HepG2 (cell line): ENCODE measurements around the gene NTMT1. TPM values are rescaled to one million over a fixed set of nuclear protein-coding genes. Genes with fewer than 3 reads are reported as not detected.

Experiments used
- AKAP8 ChIP-seq: sonication (generic); formaldehyde crosslinking; IDR thresholded peaks from 2 replicates; pipeline ENCODE4 v1.5.1; 2020; ENCODE audit warnings: mild to moderate bottlenecking, missing genetic modification reagents
- E2F1 ChIP-seq: sonication (generic); formaldehyde crosslinking; IDR thresholded peaks from 2 replicates; pipeline ENCODE4 v1.5.0; 2020; ENCODE audit warnings: missing genetic modification reagents
- GTF3A ChIP-seq: sonication (generic); formaldehyde crosslinking; conservative IDR thresholded peaks from 2 replicates; pipeline ENCODE4 v1.4.0; 2020; ENCODE audit warnings: mild to moderate bottlenecking, missing genetic modification reagents
- KDM5A ChIP-seq: fragments of 200-600 bp; sonication (generic); IDR thresholded peaks from 2 replicates; pipeline ENCODE4 v1.7.0; 2018; ENCODE audit warnings: antibody characterized with exemption, mild to moderate bottlenecking, low read length, borderline replicate concordance
- MIER3 ChIP-seq: IDR thresholded peaks from 2 replicates; pipeline ENCODE4 v1.6.1; 2016; ENCODE audit warnings: missing compliant biosample characterization, borderline replicate concordance
- MTF1 ChIP-seq: sonication (generic); formaldehyde crosslinking; IDR thresholded peaks from 2 replicates; pipeline ENCODE4 v1.5.0; 2020; ENCODE audit warnings: missing genetic modification reagents
- NR0B2 ChIP-seq: sonication (generic); formaldehyde crosslinking; IDR thresholded peaks from 2 replicates; pipeline ENCODE4 v1.4.0; 2020; ENCODE audit warnings: mild to moderate bottlenecking, missing genetic modification reagents
- NR2F2 ChIP-seq: IDR thresholded peaks from 2 replicates; pipeline ENCODE4 v1.6.1; 2012; ENCODE audit warnings: low read depth, inconsistent platforms, borderline replicate concordance
- PAX8 ChIP-seq: sonication (generic); formaldehyde crosslinking; IDR thresholded peaks from 2 replicates; pipeline ENCODE4 v1.8.0; 2022; ENCODE audit warnings: mild to moderate bottlenecking, missing genetic modification reagents, borderline replicate concordance
- PREB ChIP-seq: sonication (generic); formaldehyde crosslinking; IDR thresholded peaks from 2 replicates; pipeline ENCODE4 v1.4.0; 2020; ENCODE audit warnings: missing genetic modification reagents
- SOX5 ChIP-seq: IDR thresholded peaks from 2 replicates; pipeline ENCODE4 v1.6.1; 2016; ENCODE audit warnings: borderline replicate concordance
- THRA ChIP-seq: sonication (generic); formaldehyde crosslinking; IDR thresholded peaks from 2 replicates; pipeline ENCODE4 v1.4.0; 2020; ENCODE audit warnings: missing genetic modification reagents, borderline replicate concordance
- TOE1 ChIP-seq: sonication (generic); formaldehyde crosslinking; IDR thresholded peaks from 2 replicates; pipeline ENCODE4 v1.4.0; 2020; ENCODE audit warnings: mild to moderate bottlenecking, missing genetic modification reagents
- ZNF142 ChIP-seq: sonication (generic); formaldehyde crosslinking; IDR thresholded peaks from 2 replicates; pipeline ENCODE4 v1.4.0; 2020; ENCODE audit warnings: missing genetic modification reagents
- ZNF24 ChIP-seq: fragments of 450-650 bp; IDR thresholded peaks from 2 replicates; pipeline ENCODE4 v1.6.1; 2017; ENCODE audit warnings: antibody characterized with exemption, mild to moderate bottlenecking
- ZNF615 ChIP-seq: sonication (generic); formaldehyde crosslinking; IDR thresholded peaks from 2 replicates; pipeline ENCODE4 v1.5.0; 2020; ENCODE audit warnings: mild to moderate bottlenecking, missing genetic modification reagents, borderline replicate concordance
- ZNF619 ChIP-seq: sonication (generic); formaldehyde crosslinking; IDR thresholded peaks from 2 replicates; pipeline ENCODE4 v1.4.0; 2020; ENCODE audit warnings: mild to moderate bottlenecking, missing genetic modification reagents
- polyA plus RNA-seq, 8 experiments: library from polyadenylated mRNA; depleted of rRNA in 3 of 8; stranded (reverse) in 7 of 8; unstranded in 1 of 8; fragments of >200 nt; fragmentation: Illumina TruSeq in 4 of 8; extraction: Trizol in 4 of 8; gene quantifications; 2 replicates each; pipeline versions ENCODE4 v1.2.1 to v1.2.3, GENCODE V29; 2011 to 2016; ENCODE audit warnings: low read depth in 4 of 8, missing spikeins in 1 of 8, mixed read lengths in 1 of 8; ENCODE audit not compliant: insufficient read depth in 1 of 8
- total RNA-seq, 5 experiments: library from RNA; depleted of rRNA; stranded (reverse); fragments of >200 nt; fragmentation: Illumina TruSeq; extraction: Trizol; gene quantifications; 2 replicates each; pipeline ENCODE4 v1.2.3, GENCODE V29; 2016; ENCODE audit warnings: low read depth in 1 of 5

NTMT1 gene
- total and polyA plus RNA-seq, 2 of the 13 experiments (the other 11 are each of a cell fraction or from before 2014, with no cell fraction given) = 49.1 to 53.8 TPM

GRCh38 chr9:129610473-129611306 is 15.3 kb upstream of the NTMT1 start (continued):
- TF ChIP-seq E2F1 (CRISPR knock-in tag) (no peak), NR0B2 (peak; percentile 39; the same call in 1 of the 2 replicates), MTF1 (CRISPR knock-in tag) (no peak), ZNF615 (CRISPR knock-in tag) (no peak), SOX5 (CRISPR knock-in tag) (no peak; the same call in 1 of the 2 replicates), ZNF24 (no peak), NR2F2 (no peak), ZNF142 (CRISPR knock-in tag) (peak; percentile 99), MIER3 (CRISPR knock-in tag) (no peak; the same call in 1 of the 2 replicates), AKAP8 (CRISPR knock-in tag) (peak; percentile 96; the same call in 1 of the 2 replicates), ZNF619 (0 out of 2 replicates have a peak, but pooled peaks have one; percentile 25), THRA (peak; percentile 37; the same call in 1 of the 2 replicates), PREB (CRISPR knock-in tag) (no peak), GTF3A (no peak), TOE1 (no peak), PAX8 (CRISPR knock-in tag) (peak; percentile 53; the same call in 1 of the 2 replicates), KDM5A (peak; percentile 47; the same call in 1 of the 2 replicates)
